K562 (cell line): ENCODE measurements around the gene GFM2. TPM values are rescaled to one million over a fixed set of nuclear protein-coding genes. Genes with fewer than 3 reads are reported as not detected.
A peak's percentile ranks its signal among the peaks of the same experiment; 100 is the strongest.

Experiments
- BMI1 ChIP-seq: fragments of 150-350 bp; IDR thresholded peaks from 2 replicates; pipeline ENCODE4 v1.6.1; 2014; ENCODE audit warnings: low read length
- C11orf30 ChIP-seq: fragments of 450-650 bp; IDR thresholded peaks from 2 replicates; pipeline ENCODE4 v1.6.1; 2016; ENCODE audit warnings: low read depth, mild to moderate bottlenecking
- ELF4 ChIP-seq: fragments of 450-650 bp; formaldehyde crosslinking; IDR thresholded peaks from 2 replicates; pipeline ENCODE4 v1.4.0; 2022; ENCODE audit warnings: missing genetic modification characterization
- ESRRA ChIP-seq: fragments of 450-650 bp; IDR thresholded peaks from 2 replicates; pipeline ENCODE4 v1.6.1; 2014; ENCODE audit warnings: low read depth, mild to moderate bottlenecking, moderate library complexity, borderline replicate concordance
- GABPA ChIP-seq: fragments of 200-800 bp; sonication (Bioruptor generic); conservative IDR thresholded peaks from 2 replicates; pipeline ENCODE4 v1.6.1; 2016; ENCODE audit warnings: low read depth, missing genetic modification characterization, missing compliant biosample characterization
- HMG20A ChIP-seq: fragments of 450-650 bp; formaldehyde crosslinking; conservative IDR thresholded peaks from 2 replicates; pipeline ENCODE4 v1.4.0; 2020; ENCODE audit warnings: mild to moderate bottlenecking, mixed read lengths
- MAZ ChIP-seq, 2 experiments: fragments of 450-650 bp in 1 of 2; sonication (generic) in 1 of 2; formaldehyde crosslinking; IDR thresholded peaks in 1 of 2; conservative IDR thresholded peaks in 1 of 2; 2 replicates each; pipeline versions ENCODE4 v1.4.0 to v1.5.0; 2020; ENCODE audit warnings: mild to moderate bottlenecking in 1 of 2, missing genetic modification reagents in 1 of 2
- MTA3 ChIP-seq: fragments of 450-650 bp; formaldehyde crosslinking; IDR thresholded peaks from 2 replicates; pipeline ENCODE4 v1.6.1; 2017; ENCODE audit warnings: mild to moderate bottlenecking, borderline replicate concordance
- NEUROD1 ChIP-seq: fragments of 150-350 bp; IDR thresholded peaks from 2 replicates; pipeline ENCODE4 v1.6.1; 2014; ENCODE audit warnings: borderline replicate concordance, low read length, low read depth; ENCODE audit not compliant: partially characterized antibody
- NR4A1 ChIP-seq, 2 experiments: fragments of 250-450 bp in 1 of 2; fragments of 450-650 bp in 1 of 2; sonication (Bioruptor Pico) in 1 of 2; IDR thresholded peaks; 2 replicates each; pipeline versions ENCODE4 v1.4.0 to v1.6.1; 2016 to 2020; ENCODE audit warnings: mild to moderate bottlenecking in 2 of 2, missing compliant biosample characterization in 1 of 2, missing genetic modification characterization in 1 of 2, moderate library complexity in 1 of 2
- PHF8 ChIP-seq: fragments of 200-600 bp; sonication (generic); IDR thresholded peaks from 2 replicates; pipeline ENCODE4 v1.6.1; 2012; ENCODE audit warnings: mixed run types, mild to moderate bottlenecking, inconsistent platforms, low read length, moderate library complexity, borderline replicate concordance
- SAP30 ChIP-seq: fragments of 200-600 bp; sonication (generic); IDR thresholded peaks from 2 replicates; pipeline ENCODE4 v1.6.1; 2012; ENCODE audit warnings: borderline replicate concordance, low read depth, mild to moderate bottlenecking, moderate library complexity, low read length, control low read depth, inconsistent platforms; ENCODE audit not compliant: insufficient read depth, poor library complexity, severe bottlenecking
- SIX5 ChIP-seq, 2 experiments: IDR thresholded peaks; 2 replicates each; pipeline ENCODE4 v1.6.1; 2011; ENCODE audit warnings: low read length in 2 of 2, borderline replicate concordance in 1 of 2, low read depth in 1 of 2, mild to moderate bottlenecking in 1 of 2, moderate library complexity in 1 of 2; ENCODE audit not compliant: insufficient read depth in 1 of 2
- TCF15 ChIP-seq: fragments of 250-450 bp; sonication (Bioruptor Pico); IDR thresholded peaks from 2 replicates; pipeline ENCODE4 v1.8.0; 2022; ENCODE audit warnings: moderate library complexity, mild to moderate bottlenecking, inconsistent platforms
- TFAP4 ChIP-seq: sonication (generic); formaldehyde crosslinking; IDR thresholded peaks from 2 replicates; pipeline ENCODE4 v1.8.0; 2022; ENCODE audit warnings: missing genetic modification reagents, mild to moderate bottlenecking, moderate library complexity, borderline replicate concordance
- THRAP3 ChIP-seq: fragments of 450-650 bp; IDR thresholded peaks from 2 replicates; pipeline ENCODE4 v1.6.1; 2016; ENCODE audit warnings: mild to moderate bottlenecking, inconsistent platforms, borderline replicate concordance
- ZHX1 ChIP-seq: fragments of 150-350 bp; conservative IDR thresholded peaks from 2 replicates; pipeline ENCODE4 v1.6.1; 2014; ENCODE audit warnings: low read length
- ZNF311 ChIP-seq: fragments of 250-450 bp; sonication (Bioruptor Pico); IDR thresholded peaks from 2 replicates; pipeline ENCODE4 v1.4.0; 2020; ENCODE audit warnings: mild to moderate bottlenecking, moderate library complexity
- polyA plus RNA-seq, 8 experiments: library from polyadenylated mRNA; depleted of rRNA in 4 of 8; stranded (reverse) in 5 of 8; unstranded in 3 of 8; fragments of >200 nt; fragmentation: Nextera tagmentation in 2 of 8; fragmentation: Illumina TruSeq in 1 of 8; extraction: Ambion mirVana in 2 of 8; extraction: Trizol in 1 of 8; gene quantifications; 2 replicates each; pipeline versions ENCODE4 v1.2.1 to v1.2.3, GENCODE V29; 2011 to 2014; ENCODE audit warnings: inconsistent platforms in 1 of 8, missing spikeins in 1 of 8
- total RNA-seq, 7 experiments: library from RNA; depleted of rRNA in 6 of 7; stranded (reverse); fragments of >200 nt in 6 of 7; fragmentation: Illumina TruSeq in 2 of 7; extraction: Trizol in 2 of 7; gene quantifications; 2 replicates each; pipeline versions ENCODE4 v1.2.1 to v1.2.3, GENCODE V29; 2011 to 2021; ENCODE audit warnings: low replicate concordance in 1 of 7

GFM2 gene
- total and polyA plus RNA-seq, 9 of the 15 experiments (the other 6 are each of a cell fraction or from before 2014, with no cell fraction given): 32.8 to 78.2 (median 52.5) TPM

GRCh38 chr5:74766849-74767578 is at the start of gene GFM2, which contains the start of gene NSA2 (continued):
- TF ChIP-seq SAP30: peak; percentile 79
- peak; percentile 74 for TF ChIP-seq ESRRA
- peak; percentile 34 to 49; a peak in 3 of 4 replicates for TF ChIP-seq SIX5 (IDR thresholded peaks at IDR 0.05; ENCODE audit: borderline replicate concordance in 1 of 2, insufficient read depth in 1 of 2, low read depth in 1 of 2, low read length in 2 of 2)
- no peak for TF ChIP-seq ZNF311 (CRISPR knock-in tag)
- peak; percentile 100 for TF ChIP-seq GABPA (tag)
- TF ChIP-seq ZHX1: peak; percentile 87; the same call in 1 of the 2 replicates
- TF ChIP-seq C11orf30: peak; percentile 97
- peak; percentile 59 to 91; a peak in 3 of 4 replicates for TF ChIP-seq MAZ (CRISPR knock-in tag; conservative IDR thresholded peaks at IDR 0.05 in 1 of 2, IDR thresholded peaks at IDR 0.05 in 1 of 2)
- TF ChIP-seq ELF4 (CRISPR knock-in tag): 0 out of 2 replicates have a peak, but pooled peaks have one; percentile 15
- TF ChIP-seq THRAP3: 0 out of 2 replicates have a peak, but pooled peaks have one; percentile 66
- peak; percentile 70; the same call in 1 of the 2 replicates for TF ChIP-seq MTA3
- peak; percentile 51; the same call in 1 of the 2 replicates for TF ChIP-seq TCF15
- TF ChIP-seq NR4A1 (CRISPR knock-in tag; IDR thresholded peaks at IDR 0.05): no peak
- 0 out of 2 replicates have a peak, but pooled peaks have one; percentile 43 for TF ChIP-seq NR4A1 (tag; IDR thresholded peaks at IDR 0.05)
- peak; percentile 69; the same call in 1 of the 2 replicates for TF ChIP-seq TFAP4 (CRISPR knock-in tag)
- peak; percentile 16; the same call in 1 of the 2 replicates for TF ChIP-seq BMI1
- peak; percentile 94 for TF ChIP-seq PHF8
- TF ChIP-seq NEUROD1: peak; percentile 95
- TF ChIP-seq HMG20A (CRISPR knock-in tag): no peak
